Mucosa of rectum (tissue), 2 donors: ENCODE data around the gene SLC6A7.
"Not testable (repeated sequence)": the region's sequence is repeated elsewhere in the genome, so short reads cannot be mapped to it uniquely, and the experiment has no call there.

Source experiments
- H3K27ac ChIP-seq, 2 donors: one replicate each; pipeline ENCODE4 v1.7.0; 2013; ENCODE audit warnings: inconsistent platforms in 2 of 2, low read depth in 2 of 2, low read length in 2 of 2
- H3K27me3 ChIP-seq, 2 donors: one replicate each; pipeline ENCODE4 v1.7.0; 2013; ENCODE audit warnings: low read length in 2 of 2; ENCODE audit not compliant: control insufficient read depth in 2 of 2, insufficient read depth in 2 of 2
- H3K36me3 ChIP-seq, 2 donors: one replicate each; pipeline ENCODE4 v1.7.0; 2013; ENCODE audit warnings: low read length in 2 of 2; ENCODE audit not compliant: control insufficient read depth in 2 of 2, insufficient read depth in 2 of 2
- H3K4me1 ChIP-seq, 2 donors: one replicate each; pipeline ENCODE4 v1.7.0; 2013; ENCODE audit warnings: low read length in 2 of 2, mild to moderate bottlenecking in 1 of 2; ENCODE audit not compliant: control insufficient read depth in 2 of 2, insufficient read depth in 2 of 2
- H3K4me3 ChIP-seq, 2 donors: one replicate each; pipeline ENCODE4 v1.7.0; 2013; ENCODE audit warnings: low read length in 2 of 2
- H3K9ac ChIP-seq, 2 donors: one replicate each; pipeline ENCODE4 v1.7.0; 2013; ENCODE audit warnings: low read length in 2 of 2, low read depth in 1 of 2, mild to moderate bottlenecking in 1 of 2
- H3K9me3 ChIP-seq, 2 donors: one replicate each; pipeline ENCODE4 v1.7.0; 2013; ENCODE audit warnings: low read length in 2 of 2; ENCODE audit not compliant: control insufficient read depth in 2 of 2
- donor health status: healthy.
- donor health status: Normal muscosa, but diverticular disease.

The SLC6A7 gene

GRCh38 chr5:150246835-150247234 lies 57.0 kb downstream of the SLC6A7 start:
- Histone ChIP-seq H3K9ac (no peak overlapping the region), H3K27me3 (no peaks in the 10 kb centered on the region), H3K36me3 (no peaks in the 10 kb centered on the region), H3K4me3 (no peak overlapping the region), H3K9me3 (no peaks in the 10 kb centered on the region), H3K4me1 (no peaks in the 10 kb centered on the region), H3K27ac (no peak overlapping the region)

- H3K9me3 ChIP-seq, result no peaks in the 10 kb centered on the region
- H3K27ac ChIP-seq, result no peak overlapping the region
- H3K27me3 ChIP-seq, result no peaks in the 10 kb centered on the region
- no peaks in the 10 kb centered on the region for H3K36me3 ChIP-seq
- no peak overlapping the region for H3K4me3 ChIP-seq
- H3K4me1 ChIP-seq, result no peaks in the 10 kb centered on the region
- no peak overlapping the region for H3K9ac ChIP-seq
Measured at GRCh38 chr5:150247726-150248125, 57.9 kb downstream of the SLC6A7 start.

- H3K9ac ChIP-seq, H3K36me3 ChIP-seq, H3K27me3 ChIP-seq, H3K9me3 ChIP-seq, H3K4me1 ChIP-seq, H3K4me3 ChIP-seq, H3K27ac ChIP-seq: not testable (repeated sequence)
Measured at GRCh38 chr5:150248493-150248892, 58.6 kb downstream of the SLC6A7 start.

- no peak overlapping the region for H3K4me3 ChIP-seq
- H3K9ac ChIP-seq, result no peak overlapping the region
Measured at GRCh38 chr5:150248946-150249345, 59.1 kb downstream of the SLC6A7 start.

DNA sequence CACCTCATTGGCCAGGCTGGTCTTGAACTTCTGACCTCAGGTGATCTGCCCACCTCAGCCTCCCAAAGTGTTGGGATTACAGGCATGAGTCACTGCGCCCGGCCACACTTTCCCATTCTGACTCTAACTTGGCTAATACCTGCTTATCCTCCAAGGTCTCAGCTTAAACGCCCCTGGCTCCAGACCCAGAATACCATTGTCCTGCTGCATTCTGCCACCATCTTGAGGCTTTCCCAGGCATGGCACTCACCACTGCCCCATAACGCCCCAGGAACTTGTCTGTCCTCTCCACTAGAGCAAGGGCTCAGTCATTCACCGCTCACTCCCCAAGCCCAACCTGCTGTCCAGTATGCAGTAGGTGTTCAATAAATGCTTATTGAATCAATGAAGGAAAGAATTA lies 59.9 kb downstream of the SLC6A7 start:
- Histone ChIP-seq H3K27ac (no peak overlapping the region), H3K9ac (no peak overlapping the region), H3K4me1 (no peaks in the 10 kb centered on the region), H3K4me3 (no peak overlapping the region), H3K9me3 (no peaks in the 10 kb centered on the region), H3K36me3 (no peaks in the 10 kb centered on the region), H3K27me3 (no peaks in the 10 kb centered on the region)

More at GRCh38 chr5:150248946-150249345, 59.1 kb downstream of the SLC6A7 start:
- H3K36me3 ChIP-seq, result no peaks in the 10 kb centered on the region
- no peaks in the 10 kb centered on the region for H3K27me3 ChIP-seq
- no peak overlapping the region for H3K27ac ChIP-seq
- no peaks in the 10 kb centered on the region for H3K9me3 ChIP-seq
- H3K4me1 ChIP-seq, result no peaks in the 10 kb centered on the region

- Histone ChIP-seq H3K27me3 (no peaks in the 10 kb centered on the region), H3K4me3 (no peak overlapping the region), H3K4me1 (no peaks in the 10 kb centered on the region), H3K9ac (no peak overlapping the region), H3K27ac (no peak overlapping the region), H3K9me3 (no peaks in the 10 kb centered on the region), H3K36me3 (no peaks in the 10 kb centered on the region)
Measured at GRCh38 chr5:150251504-150251903, 61.6 kb downstream of the SLC6A7 start.

DNA sequence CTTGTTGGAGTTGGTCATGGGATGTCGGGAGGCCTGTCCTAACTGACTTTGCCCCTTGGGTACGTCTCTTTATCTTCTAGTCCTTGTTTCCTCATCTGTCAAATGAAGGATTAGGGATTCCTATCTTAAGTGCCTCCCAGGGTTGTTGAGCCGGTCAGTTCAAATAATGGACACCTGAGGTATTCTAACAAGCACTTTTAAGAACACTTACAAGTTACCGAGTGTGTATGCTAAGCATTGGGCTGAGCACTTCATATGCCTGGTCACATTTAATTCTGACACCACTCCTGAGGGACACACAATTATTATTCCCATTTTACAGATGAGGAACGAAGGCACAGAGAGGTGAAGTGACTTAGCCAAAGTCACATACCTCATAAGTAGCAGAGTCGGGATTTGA lies 62.6 kb downstream of the SLC6A7 start:
- no peaks in the 10 kb centered on the region for H3K9me3 ChIP-seq
- H3K4me1 ChIP-seq, result no peaks in the 10 kb centered on the region
- no peak overlapping the region for H3K9ac ChIP-seq
- no peaks in the 10 kb centered on the region for H3K36me3 ChIP-seq
- no peaks in the 10 kb centered on the region for H3K27me3 ChIP-seq
- no peak overlapping the region for H3K27ac ChIP-seq
- no peak overlapping the region for H3K4me3 ChIP-seq

GRCh38 chr5:150253416-150254208 lies 63.8 kb downstream of the SLC6A7 start:
- H3K9ac ChIP-seq, result no peak overlapping the region
- no peaks in the 10 kb centered on the region for H3K27me3 ChIP-seq
- no peak overlapping the region for H3K4me3 ChIP-seq
- no peaks in the 10 kb centered on the region for H3K4me1 ChIP-seq
- no peaks in the 10 kb centered on the region for H3K9me3 ChIP-seq
- no peaks in the 10 kb centered on the region for H3K36me3 ChIP-seq
- no peak overlapping the region for H3K27ac ChIP-seq

GRCh38 chr5:150254363-150254762 lies 64.5 kb downstream of the SLC6A7 start:
- no peak overlapping the region for H3K9ac ChIP-seq

DNA sequence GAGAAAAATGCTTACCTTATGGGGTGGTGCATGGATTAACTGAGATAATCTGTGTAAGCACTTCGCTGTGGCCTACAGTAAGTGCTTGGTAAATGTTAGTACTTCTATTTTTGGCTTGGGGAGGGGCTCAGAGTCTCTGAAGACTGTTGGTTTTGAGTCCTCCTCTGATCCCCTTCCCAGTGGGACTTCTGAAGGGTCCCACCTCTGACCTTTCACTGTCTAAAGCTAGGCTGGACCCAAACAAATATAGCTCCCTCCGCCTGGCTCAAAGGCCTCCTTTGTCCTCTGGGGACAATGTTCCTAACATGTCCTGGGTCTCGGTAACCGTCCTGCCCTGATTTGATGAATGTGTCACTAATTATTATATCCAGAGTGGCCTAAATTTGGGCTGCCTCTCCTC lies 64.9 kb downstream of the SLC6A7 start:
- Histone ChIP-seq H3K4me3 (no peak overlapping the region), H3K9me3 (no peaks in the 10 kb centered on the region), H3K9ac (no peak overlapping the region), H3K36me3 (no peaks in the 10 kb centered on the region), H3K4me1 (no peaks in the 10 kb centered on the region), H3K27me3 (no peaks in the 10 kb centered on the region), H3K27ac (no peak overlapping the region)

More at GRCh38 chr5:150254363-150254762, 64.5 kb downstream of the SLC6A7 start:
- Histone ChIP-seq H3K27me3 (no peaks in the 10 kb centered on the region), H3K9me3 (no peaks in the 10 kb centered on the region), H3K27ac (no peak overlapping the region), H3K4me1 (no peaks in the 10 kb centered on the region), H3K4me3 (no peak overlapping the region), H3K36me3 (no peaks in the 10 kb centered on the region)
